Endothelial cell of hepatic sinusoid (primary cell): Measurements from ENCODE around the gene TOP2B.

Source experiments
- in situ Hi-C: cut with HindIII; loops from 2 replicates; pipeline ENCODE4 v1.10.0; 2017; ENCODE audit warnings: low sequenced_read_pairs

Gene TOP2B

DNA sequence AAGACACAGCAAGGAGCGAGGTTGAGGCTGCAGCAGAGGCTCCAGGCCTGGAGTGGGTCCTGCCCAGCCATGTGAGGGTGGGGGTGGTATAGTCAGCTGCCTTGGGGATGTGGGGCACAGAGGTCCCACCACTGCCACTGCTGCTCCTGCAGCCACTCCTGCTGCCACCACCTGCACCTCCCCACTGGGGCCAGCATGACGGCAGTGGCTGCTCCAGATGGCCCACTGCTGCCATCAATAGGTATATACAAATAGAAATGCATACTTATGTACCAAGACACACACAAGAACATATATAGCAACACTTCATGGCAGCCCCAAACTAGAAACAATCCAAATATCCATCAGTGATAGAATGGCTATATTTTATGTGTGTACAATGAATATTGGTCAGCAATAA is 10.0 kb upstream of the TOP2B start:
- in situ Hi-C loops = no loop called here

DNA sequence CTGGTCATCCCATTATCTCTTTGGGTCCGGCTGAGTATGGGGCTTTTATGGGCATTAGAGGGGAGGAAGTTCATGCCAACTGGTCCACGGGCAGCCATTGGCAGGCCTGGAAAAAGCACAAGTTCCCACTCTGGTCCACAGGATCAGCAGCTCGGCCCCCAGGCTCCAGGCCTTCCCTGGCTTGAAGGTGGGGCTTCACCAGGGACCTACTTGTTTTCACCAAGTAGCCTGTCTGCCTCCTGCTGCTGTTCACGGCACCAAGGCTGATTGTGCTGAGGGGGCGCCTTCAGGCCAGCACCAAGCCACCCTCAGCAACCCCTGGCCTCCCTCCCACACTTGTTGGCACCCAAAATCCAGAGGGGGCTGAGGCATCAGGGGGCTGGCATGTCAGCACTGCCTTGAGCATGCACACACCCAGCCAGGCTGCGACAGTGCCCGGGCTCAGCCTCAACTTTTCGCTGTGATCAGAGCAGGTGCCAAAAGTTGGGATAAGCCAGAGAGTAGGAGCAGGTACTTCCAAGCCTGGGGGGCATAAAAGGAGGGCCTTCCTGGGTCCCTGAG is 9.1 kb upstream of the TOP2B start:
- in situ Hi-C loops = no loop called here

DNA sequence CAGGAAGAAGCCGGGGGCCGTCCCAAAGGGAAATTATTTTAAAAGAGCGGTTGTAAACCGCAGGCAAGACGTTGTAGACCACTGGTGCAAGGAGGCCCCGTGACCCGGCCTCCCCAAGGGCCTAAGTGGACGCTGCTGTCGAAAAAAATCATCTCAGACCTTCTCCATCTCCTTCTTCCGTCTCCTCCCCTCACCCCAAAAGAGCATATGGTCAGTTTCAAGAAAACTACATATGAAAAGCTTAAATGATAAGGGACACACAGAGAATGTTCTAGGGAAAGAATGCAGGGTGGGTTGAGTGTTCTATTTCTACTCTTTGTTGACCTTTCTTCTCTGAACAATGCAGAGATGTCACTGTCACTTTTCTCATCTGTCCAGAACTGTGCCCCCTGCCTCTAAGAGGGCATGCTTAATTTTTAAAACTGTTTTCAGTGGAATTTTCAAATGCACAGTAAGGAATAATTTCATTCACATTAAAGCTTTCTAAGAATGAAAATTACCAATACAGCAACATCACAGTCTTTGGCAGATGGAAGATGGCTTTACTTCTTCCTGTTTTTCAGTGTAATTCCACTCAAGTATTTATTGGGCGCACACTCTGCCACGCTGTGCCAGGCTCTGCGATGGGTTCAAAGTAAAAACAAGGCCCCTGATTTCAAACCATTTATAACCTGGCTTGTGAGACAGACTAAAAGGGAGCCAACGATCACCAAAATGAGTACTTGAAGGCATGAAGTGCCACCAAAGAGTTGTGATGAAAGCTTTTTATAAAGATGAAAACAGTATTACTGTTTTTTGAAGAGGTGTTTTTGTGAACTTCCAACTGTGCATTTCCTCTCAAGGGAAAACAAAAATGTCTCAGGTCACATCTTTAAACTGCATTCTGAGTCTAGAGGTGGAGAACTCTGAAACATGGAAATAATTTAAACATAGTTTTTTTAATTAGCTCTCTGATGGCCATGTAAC is 891 bp upstream of the TOP2B start:
- in situ Hi-C loops = no loop called here

DNA sequence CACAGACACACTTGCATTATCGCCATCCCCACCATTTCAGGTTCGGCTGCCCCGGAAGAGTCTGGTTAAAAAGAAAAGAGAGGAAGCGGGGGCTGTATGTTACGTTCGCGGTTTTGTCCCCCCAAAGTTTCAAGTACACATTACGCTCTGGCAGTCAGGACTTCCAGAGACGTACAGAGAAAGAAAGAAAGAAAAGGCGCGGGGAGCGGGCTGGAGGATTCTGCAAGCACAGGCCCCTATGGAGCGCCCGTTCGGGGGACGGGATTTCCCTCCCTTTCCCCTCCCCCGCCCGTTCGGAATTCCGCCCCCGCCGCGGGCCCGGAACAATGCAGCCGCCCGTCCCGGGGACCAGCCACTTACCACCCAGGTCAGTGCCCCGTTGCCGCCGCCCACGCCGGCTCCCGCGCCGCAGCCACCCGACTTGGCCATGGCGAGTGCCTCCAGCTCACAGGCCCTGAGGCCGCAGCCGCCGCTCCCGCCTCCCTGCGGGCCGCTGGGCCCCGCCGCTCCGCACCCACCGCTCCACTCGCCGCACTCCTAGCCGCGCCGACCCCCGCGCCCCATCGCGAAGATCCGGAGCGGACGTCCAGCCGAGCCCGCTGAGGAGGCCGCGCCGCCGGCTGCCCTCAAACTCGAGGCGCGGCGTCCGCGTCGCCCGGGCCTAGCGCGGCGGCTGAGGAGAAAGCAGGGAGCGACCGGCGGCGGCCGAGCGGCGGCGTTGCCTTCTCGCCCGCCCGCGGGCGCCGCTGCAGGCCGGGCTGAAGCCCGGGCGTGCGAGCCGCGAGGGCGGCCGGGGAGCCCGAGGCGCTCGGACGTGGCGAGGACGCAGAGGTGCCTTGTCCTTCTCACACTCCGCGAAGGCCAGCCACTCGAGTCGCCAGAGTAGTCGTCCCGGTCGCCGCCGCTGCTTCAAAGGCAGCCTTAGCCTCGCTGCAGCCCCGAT is 567 bp downstream of the TOP2B start:
- in situ Hi-C loops = no loop called here

DNA sequence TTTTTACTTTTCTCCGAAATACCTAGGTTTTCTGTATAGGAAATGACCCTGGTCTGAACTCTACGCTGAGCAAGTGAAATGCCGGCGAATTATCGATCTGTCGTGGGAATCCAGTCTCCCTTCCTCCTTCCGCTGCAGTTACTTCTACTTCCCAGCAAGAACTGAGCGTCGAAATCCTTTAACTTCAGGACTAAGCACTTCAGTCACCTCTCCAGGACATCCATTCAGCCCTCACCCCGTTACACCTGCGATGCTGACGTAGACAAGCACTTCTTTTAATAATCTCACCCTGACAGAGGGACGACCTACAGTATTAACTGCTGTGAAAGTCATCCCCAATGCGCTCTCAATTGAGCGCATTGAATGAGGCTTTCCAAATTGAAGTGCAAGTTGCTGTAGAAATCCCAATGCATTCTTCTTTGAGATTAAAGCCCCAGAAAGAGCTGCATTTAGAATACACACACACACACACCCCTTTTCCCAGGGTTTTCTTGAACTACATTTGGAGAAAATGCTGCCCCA is 1.3 kb downstream of the TOP2B start:
- in situ Hi-C loops = no loop called here

DNA sequence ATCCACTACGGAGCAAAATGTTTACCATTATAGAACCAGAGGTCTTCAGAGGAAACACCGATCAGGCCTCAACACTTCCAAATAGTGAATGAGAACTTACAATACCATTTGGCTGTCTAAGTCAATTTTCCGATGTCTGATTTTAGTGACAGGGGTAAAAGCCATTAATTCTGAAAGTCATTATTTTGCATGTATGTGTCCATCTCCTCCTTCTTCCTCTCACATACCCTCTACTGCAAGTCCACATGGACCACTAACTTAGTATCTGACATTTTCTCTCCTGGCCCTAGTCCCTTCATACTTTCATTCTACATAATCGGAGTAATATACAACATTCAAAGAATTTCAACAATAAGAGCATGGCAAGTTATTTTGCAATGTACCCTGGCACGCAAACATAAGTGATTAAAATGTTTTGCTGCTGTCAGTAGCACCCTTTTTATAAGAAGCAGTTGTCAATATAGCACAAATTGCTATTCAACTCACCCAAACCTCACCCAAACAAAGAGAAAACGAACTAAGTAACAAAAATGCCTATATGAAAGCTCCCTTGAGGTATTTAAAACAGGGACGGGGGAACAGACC is 1.9 kb downstream of the TOP2B start:
- in situ Hi-C loops = no loop called here

DNA sequence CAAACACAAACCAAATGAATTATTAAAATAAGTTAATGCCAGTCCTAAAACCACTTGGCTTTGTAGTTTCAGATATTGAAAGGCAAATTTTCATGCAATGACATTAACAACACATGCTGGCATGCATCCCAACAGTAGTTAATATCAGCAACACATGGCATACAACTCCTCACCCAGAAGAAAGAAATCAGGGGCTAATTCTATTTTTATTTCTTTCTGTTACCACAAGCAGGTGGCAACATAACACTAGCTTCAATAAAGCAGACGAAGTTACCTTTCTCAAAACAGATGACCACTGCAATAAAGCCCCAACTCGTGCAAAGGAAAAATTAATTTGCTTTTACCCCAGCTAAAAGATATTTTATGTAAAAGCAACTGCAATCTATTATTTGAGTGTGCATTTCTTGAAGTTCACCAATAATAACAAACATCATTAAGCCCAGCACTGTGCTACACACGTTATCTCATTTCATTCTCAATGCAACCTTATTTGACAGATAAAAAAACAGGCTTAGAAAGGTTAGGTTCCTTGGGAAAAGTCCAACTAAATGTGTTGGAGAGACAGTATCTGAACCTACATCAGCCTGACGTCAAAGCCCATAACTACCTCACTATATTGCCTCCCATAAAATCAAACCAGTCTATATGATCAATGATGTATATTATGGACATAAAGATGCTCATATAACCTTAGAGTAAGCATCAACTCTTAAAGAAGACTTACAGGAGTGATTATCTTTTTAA is 2.8 kb downstream of the TOP2B start:
- in situ Hi-C loops = no loop called here

DNA sequence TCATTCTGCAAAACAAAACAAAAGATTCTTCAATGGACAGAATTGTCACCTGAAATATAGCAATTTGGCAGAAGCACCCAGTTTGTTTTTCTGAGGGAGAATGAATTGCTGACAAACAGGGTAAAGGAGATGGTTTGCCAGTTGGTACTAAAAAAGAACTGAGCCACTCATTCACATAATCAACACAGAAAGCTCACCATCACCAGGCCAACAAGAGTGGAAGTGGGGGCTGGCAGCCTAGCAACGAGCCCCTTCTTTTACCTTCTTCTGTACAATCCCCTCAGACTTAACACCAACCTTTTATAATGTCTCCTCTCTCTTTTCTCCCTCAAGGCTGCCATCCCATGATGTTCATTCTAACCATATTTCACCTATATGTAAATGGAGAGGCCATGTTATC is 5.9 kb downstream of the TOP2B start:
- in situ Hi-C loops = no loop called here

DNA sequence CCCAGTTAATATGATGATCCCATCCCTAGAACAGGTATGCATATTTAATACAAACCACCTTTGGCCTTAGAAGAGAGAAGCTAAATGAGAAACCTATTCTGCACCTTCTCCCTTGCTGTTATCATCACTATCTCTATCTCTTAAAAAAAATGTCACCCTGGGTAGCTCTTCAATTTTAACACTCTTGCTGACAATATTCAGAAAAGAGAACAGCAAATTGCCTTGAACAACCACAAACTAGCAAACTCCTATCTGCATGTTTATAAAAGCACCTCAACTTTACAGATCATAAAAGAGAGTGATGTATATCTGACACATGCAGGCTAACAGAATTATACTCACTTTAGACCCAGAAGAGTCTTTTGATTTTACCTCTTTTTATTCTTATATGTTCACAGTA is 7.4 kb downstream of the TOP2B start:
- in situ Hi-C loops = no loop called here

DNA sequence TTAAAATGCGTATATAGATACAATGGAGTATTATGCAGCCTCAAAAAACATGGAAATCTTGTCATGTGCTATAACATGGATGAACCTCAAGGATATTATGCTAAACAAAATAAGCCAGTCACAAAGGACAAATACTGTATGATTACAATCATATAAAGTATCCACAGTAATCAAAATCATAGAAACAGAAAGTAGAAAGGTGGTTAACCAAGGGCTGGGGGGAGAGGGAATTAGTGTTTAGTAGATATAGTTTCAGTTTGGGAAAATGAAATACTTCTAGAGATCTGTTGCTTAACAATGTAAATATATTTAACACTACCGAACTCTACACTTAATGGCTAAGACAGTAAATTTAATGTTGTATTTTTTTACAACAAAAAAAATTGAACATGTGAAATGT is 9.0 kb downstream of the TOP2B start:
- in situ Hi-C loops = no loop called here

DNA sequence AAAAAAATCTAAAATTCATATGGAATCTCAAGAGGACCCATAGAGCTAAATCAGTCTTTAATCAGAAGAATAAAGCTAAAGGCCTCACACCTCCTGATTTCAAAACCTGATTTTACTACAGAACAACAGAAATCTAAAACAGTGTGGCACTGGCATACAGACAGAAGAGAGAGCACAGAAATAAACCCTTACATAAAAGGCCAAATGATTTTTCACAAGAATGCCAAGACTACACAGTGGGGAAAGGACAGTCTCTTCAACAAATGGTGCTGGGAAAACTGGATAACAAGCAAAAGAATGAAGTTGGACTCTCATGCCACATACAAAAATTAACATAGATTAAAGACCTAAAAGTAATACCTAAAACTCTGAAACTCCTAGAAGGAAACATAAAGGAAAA is 10.1 kb downstream of the TOP2B start:
- in situ Hi-C loops = loop anchor here (5.0 kb wide), 1 partner anchor 43 kb away; no protein-coding TSS in a partner anchor

DNA sequence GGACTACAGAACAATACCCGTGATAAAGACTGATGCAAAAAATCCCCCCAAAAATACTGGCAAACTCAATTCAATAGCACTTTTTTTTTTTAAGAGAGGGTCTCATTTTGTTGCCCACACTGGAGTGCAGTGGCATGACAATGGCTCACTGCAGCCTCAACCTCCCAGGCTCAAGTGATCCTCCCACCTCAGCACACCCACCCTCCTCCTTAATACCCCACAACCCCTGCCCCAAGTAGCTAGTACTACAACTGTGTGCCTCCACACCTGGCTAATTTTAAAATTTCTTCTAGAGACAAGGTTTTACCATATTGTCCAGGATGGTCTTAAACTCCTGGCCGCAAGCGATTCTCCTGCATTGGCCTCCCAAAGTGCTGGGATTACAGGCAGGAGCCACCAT is 11.4 kb downstream of the TOP2B start:
- in situ Hi-C loops = loop anchor here (5.0 kb wide), 1 partner anchor 44 kb away; no protein-coding TSS in a partner anchor

DNA sequence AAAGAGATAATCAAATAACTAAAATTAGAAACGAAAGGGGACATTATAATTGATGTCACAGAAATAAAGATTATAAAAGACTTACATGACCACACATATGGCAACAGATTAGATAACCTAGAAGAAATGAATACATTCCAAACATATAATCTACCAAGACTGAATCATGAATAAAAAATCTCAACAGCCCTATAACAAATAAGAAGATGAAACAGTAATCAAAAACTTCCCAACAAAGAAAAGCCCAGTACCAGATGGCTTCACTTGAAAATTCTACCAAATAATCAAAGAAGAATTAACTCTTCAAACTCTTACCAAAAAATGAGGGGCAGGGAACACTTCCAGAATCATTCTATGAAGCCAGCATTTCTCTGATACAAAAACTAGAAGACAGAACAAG is 11.8 kb downstream of the TOP2B start:
- in situ Hi-C loops = loop anchor here (5.0 kb wide), 1 partner anchor 44 kb away; no protein-coding TSS in a partner anchor

DNA sequence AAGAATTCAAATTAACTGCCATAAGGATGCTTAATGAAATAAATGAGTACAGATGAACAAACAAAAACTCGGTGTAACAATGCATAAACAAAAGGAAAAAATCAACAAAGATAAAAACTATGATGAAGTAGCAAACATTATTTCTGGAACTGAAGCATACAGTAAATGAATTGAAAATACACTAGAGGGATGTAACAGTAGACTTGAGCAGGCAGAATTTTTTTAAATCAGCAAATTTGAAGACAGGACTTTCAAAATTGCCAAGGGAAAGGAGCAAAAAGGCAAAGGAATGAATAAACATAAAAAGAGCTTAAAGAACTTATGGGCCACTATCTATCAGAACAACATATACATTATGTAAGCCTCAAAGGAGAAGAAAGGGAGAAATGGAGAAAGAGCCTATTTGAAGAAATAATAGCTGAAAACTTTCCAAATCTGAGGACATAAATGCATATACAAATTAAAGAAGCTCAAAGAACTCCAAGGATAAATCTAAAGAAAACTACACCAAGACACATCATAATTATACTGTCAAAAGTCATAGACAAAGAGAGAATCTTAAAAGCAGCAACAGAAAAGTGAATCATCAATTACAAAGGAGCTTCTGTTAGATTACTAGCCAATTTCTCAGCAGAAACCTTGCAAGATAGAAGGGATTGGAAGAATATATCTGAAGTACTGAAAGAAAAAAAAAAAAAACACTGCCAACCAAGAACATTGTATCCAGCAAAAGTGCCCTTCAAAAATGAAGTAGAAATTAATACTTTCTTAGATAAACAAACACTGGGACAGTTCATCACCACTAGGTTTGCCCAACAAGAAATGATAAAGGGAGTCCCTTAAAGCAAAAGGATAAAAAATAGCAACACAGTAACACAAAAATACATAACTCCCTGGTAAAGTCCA is 15.5 kb downstream of the TOP2B start:
- in situ Hi-C loops = no loop called here

DNA sequence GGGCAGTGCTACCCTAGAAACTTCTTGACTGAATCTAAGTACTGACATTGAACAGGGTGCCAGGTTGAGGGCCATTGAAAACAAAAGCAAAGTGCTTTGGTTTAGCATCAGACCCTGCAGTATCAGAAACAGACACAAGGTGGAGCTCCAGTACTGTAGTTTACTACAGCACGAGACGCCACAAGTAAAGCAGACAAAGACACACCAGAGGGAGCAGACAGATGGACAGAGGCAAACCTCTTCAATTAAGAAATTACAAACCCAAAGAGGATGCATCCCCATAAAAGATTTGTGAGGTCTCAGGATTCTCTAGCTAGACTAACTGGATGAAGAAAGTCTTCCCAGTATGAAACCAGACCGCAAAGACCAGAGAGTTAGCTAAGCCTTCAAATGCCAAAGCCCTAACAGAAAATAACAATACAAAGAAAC is 16.6 kb downstream of the TOP2B start:
- in situ Hi-C loops = no loop called here

DNA sequence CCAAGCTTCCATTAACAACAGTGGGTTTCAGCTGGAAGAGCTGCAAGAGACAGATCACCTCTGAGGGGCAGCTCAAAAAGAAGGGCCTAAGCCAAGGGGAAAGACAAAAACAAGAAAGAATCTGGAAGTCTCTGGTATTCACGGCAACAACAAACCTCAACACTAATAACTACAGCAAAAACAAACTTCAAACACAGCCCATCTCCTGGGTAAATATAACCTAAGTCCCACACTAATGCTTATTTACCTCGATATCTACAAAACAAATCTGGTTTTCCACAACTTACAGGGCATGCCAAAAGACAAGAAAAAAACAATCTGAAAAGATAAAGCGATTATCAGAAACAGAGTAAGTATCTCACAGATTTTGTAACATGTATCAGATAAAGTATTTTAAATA is 29.7 kb downstream of the TOP2B start:
- in situ Hi-C loops = no loop called here

DNA sequence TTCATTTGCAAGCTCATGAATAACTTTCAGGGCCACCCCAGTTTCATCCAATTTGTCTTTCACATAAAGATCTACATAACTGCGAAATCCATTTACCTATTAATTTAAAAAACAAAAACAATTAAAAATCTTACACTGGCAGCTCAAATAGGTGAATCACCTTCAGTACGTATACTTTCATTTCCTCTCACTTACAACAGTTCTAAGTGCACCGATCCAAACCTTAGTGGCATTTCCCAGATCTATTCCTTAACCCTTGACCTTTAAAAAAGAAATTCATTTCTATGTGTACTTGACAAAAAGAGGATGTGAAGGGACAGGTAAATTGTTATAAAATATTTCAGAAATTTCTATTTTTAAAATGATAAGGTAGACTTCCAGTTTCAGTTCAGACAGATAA is 30.8 kb downstream of the TOP2B start:
- in situ Hi-C loops = loop anchor here (5.0 kb wide), 1 partner anchor 48 kb away; no protein-coding TSS in a partner anchor

DNA sequence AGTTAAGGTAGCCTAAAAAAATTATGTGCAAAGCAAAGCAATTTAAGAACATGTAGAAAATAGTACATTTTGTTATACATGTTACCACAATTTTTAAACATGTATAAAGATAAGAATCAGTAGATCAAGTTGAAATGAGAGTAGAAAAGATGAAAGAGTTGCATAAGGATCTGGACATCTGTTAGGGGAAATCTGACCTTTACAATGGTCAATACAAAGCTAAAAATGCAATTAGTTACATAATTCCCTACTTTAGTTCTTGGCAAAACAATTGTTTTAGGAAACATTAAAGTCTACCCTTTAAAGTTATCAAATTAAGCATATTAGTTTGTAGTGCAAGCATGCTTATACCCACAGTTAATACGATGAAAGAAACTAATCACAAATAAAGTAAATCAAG is 32.7 kb downstream of the TOP2B start:
- in situ Hi-C loops = loop anchor here (5.0 kb wide), 1 partner anchor 50 kb away; no protein-coding TSS in a partner anchor

DNA sequence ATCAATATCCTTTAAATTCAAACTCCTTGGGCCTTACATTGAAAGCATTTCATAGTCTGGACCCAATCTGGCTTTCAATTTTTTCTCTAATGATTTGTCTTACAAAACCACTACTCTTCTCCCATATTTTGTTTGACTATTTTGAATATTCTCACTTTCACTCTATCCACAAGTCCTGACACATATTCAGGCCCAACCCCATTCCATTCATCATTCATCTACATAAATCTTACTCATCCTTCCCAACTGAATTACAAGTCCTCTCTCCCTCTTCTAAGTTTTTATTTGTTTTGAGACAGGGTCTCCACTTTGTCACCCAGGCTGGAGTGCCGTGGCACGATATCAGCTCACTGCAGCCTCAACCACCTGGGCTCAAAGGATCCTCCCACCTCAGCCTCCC is 43.6 kb downstream of the TOP2B start:
- in situ Hi-C loops = no loop called here
